GM20000 (cell line): ENCODE measurements around the gene STK32C.
"Not testable (repeated sequence)": the region's sequence is repeated elsewhere in the genome, so short reads cannot be mapped to it uniquely, and the experiment has no call there.

Experiments
- DNase-seq: peaks from one replicate; pipeline ENCODE4 v3.0.0; 2012; ENCODE audit warnings: low spot score
- CTCF ChIP-seq: IDR thresholded peaks from 2 replicates; pipeline ENCODE4 v1.5.1; 2012; ENCODE audit warnings: mild to moderate bottlenecking, control low read depth; ENCODE audit errors: extremely low read depth, missing control alignments

STK32C gene

GRCh38 chr10:132298038-132298881 lies 9.5 kb downstream of the STK32C start:
- TF ChIP-seq CTCF: no peak
- no peak for DNase-seq

DNA sequence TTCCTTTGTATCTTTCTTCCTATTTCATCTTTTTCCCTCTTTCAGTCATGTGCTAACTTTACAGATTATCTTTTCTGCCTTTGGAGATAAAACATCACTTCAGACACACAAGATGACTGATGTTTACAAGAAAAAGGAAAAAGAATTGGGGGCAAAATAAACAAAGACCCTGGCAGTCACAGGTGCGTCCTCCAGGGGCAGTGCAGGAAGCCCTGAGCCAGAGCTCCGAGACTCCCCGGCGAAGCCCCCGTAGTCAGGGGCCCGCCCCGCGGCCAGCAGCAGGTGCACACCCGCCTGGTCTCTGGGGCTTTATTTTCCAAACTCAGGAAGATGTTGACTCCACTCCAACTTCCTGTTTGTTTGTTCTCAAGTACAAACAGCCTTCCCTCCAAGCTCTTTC lies 10.2 kb downstream of the STK32C start:
- no peak for DNase-seq
- TF ChIP-seq CTCF: no peak

DNA sequence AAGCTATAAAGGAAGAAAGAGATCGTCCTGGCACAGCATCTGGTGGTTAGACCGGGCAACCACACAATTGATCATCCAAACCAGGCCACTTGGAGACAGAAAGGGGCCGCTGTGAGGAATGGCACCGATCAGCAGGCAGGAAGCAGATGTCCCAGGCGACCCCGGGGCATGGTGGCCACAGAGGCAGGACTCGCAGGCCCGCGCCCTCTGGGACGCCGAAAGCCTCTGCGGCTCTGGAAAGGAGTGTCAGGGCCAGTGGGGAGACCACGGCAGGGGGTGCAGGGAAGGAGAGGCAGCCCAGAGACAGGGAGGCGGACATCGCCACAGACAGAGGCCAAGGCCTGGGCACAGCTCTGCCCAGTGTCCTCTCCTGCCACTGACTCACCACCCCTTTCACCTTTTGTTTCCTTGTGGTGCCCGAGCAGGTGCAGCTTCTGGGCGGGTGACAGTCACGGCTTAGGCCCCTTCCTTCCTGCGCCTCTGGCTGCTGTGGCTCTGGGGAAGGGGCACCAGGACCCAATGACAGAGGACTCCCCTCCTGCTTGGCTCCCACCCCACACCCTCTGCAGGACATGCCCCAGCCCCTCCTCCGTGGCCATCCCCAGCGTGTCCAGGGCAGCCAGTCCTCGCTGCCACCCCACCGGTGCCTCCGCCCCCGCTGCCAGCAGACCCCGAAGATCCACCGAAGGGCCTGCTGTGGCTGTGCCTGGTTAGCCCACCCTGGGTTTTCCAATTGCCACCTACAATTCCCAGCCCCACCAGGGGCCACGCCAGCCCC lies 10.9 kb downstream of the STK32C start:
- no peak for DNase-seq
- TF ChIP-seq CTCF: no peak

GRCh38 chr10:132295481-132295880 lies 12.3 kb downstream of the STK32C start:
- DNase-seq: not testable (repeated sequence)

GRCh38 chr10:132294561-132295318 lies 13.0 kb downstream of the STK32C start:
- TF ChIP-seq CTCF: no peak
- no peak for DNase-seq

- no peak for DNase-seq
Observed at GRCh38 chr10:132293813-132294520, 13.8 kb downstream of the STK32C start.

More at GRCh38 chr10:132293813-132294520, 13.8 kb downstream of the STK32C start:
- TF ChIP-seq CTCF: no peak
